B cell (primary cell): ENCODE data around the gene FOXE1.

ENCODE experiments used
- EZH2 ChIP-seq: IDR thresholded peaks from 2 replicates; pipeline ENCODE4 v1.6.1; 2012; ENCODE audit warnings: borderline replicate concordance, low read depth, mild to moderate bottlenecking, moderate library complexity, low read length; ENCODE audit not compliant: insufficient read depth, poor library complexity, severe bottlenecking
- TF ChIP-seq, protein P1 (sequence below): fragments of 200-600 bp; IDR thresholded peaks from one replicate; pipeline ENCODE4 v1.8.0; 2022; ENCODE audit warnings: antibody characterized with exemption, mild to moderate bottlenecking

DNA sequence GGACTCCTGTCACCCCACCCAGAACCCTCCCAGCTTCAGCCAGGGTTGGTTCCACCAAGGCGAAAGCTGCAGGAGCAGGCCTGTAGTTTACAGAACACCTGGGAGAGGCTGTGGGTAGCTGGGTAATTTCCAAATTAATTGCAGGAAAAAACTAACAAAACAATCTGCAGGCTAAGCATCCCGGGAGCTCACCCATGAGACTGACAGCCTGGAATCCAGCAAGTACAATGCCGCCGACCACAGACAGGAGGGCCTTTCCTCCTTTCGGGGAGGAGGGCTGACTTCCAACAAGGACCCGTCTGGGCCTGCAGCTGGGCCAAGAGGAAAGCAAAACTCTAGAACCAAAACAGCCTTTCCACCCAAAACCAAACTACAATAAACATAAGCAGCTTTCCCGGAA lies 10.3 kb downstream of the FOXE1 start:
- TF ChIP-seq, protein P1, sequence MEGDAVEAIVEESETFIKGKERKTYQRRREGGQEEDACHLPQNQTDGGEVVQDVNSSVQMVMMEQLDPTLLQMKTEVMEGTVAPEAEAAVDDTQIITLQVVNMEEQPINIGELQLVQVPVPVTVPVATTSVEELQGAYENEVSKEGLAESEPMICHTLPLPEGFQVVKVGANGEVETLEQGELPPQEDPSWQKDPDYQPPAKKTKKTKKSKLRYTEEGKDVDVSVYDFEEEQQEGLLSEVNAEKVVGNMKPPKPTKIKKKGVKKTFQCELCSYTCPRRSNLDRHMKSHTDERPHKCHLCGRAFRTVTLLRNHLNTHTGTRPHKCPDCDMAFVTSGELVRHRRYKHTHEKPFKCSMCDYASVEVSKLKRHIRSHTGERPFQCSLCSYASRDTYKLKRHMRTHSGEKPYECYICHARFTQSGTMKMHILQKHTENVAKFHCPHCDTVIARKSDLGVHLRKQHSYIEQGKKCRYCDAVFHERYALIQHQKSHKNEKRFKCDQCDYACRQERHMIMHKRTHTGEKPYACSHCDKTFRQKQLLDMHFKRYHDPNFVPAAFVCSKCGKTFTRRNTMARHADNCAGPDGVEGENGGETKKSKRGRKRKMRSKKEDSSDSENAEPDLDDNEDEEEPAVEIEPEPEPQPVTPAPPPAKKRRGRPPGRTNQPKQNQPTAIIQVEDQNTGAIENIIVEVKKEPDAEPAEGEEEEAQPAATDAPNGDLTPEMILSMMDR = no peak
- TF ChIP-seq EZH2 = no peak
